GM12872 (cell line): ENCODE data around the gene STK32A.

Experiments
- CTCF ChIP-seq: IDR thresholded peaks from 3 replicates; pipeline ENCODE4 v1.5.1; 2011; ENCODE audit warnings: low read depth, mild to moderate bottlenecking, low read length, moderate library complexity; ENCODE audit not compliant: insufficient read depth

The STK32A gene

GRCh38 chr5:147382776-147383175 lies 147.9 kb downstream of the STK32A start:
- TF ChIP-seq CTCF = no peak

DNA sequence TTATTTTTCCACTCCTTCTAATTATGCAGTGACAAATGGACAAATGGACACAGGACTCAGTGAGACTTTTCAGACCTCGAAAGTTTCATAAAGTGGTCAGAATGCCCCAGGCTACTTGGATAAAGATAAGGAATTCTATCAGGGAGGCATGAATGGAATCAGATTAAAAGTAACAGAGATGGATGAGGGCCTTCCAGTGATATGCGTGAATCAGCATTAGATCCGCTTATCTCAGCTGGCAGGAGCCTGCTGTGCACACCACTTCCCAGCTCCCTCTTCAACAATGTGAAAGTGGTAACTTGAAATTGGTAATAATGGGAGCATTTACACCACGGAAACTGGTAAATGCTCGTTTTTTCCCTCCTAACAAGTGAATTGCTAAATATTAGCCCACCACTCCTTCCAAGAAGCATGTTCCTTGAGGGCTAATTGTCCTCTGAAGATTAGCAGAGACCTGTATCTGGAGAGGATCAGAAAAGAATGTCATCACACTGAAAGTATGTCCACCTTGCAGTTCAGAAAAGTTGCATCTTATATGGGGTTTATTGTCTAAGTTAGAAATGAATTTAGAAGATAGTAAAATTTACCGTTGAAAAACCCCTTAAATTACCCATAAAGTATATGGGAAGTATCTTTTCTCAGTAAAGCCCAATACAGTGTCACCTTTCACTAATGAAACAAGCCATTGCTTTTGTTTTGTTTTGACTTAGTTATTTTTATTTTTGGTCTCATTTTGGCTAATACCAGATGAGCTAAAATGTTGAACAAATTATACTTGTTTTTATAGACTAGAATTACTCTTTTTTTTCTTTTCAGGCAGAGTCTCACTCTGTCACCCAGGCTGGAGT lies 149.7 kb downstream of the STK32A start:
- no peak for TF ChIP-seq CTCF

DNA sequence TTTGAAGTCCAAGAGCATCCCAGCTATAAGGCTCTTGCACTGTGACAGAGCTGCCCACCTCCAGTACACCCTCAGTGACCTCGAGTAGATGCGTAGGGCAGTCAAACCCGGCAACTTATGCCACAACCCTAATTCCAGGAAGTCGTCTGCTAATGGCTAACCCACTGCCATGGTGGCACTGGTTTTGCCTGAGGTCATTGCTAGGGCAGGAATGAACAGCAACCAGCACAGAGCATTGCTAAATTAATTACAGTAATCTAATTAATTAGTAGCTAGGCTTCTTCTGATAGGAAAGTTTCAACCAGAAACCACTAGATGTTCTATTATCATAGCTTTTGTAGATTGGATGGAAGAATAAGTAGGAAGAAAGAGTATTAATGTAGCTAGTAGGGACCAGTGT lies 152.3 kb downstream of the STK32A start:
- no peak for TF ChIP-seq CTCF

DNA sequence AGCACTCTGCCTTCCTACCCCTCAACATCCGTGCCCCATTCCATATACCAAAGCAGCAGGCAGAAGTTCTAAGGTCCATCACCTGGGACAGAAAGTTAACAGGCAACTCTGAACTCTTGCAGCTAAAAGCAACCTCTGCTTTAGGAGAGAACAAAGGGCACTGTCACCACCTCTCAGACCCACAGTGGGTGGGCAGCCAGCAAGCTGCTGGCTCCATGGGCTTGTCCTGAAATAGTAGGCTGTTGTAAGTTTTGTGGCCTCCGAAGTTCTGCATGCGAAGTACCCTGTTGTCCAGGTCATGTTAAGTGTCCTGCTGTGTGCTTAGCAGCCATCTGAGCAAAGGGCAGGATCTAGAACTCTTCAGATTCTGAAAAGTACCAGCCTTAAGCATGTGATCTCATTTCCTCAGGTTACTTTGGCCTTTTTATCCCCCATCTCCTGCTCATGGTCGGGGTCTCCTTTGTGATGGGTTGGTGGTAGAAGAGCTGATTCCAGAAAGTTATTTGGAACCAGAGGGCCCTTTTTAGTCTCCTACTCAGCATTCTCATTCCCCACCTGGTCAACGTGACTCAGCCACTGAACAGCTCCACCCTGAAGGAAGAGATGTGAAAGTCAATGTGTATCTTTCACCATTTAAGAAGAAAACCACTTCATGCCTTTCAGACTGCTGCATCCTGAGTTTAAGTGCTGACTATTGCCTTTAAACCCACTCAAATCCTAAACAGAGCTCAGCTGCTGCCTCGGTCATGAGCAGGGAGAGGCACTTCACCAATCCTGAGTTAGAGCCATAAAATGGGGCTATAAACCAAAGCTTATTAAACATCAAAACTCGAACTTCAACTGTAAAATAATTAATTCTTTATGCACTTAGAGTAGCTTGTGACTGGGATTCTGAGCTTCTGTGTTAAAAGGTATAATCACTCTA lies 153.6 kb downstream of the STK32A start:
- no peak for TF ChIP-seq CTCF

DNA sequence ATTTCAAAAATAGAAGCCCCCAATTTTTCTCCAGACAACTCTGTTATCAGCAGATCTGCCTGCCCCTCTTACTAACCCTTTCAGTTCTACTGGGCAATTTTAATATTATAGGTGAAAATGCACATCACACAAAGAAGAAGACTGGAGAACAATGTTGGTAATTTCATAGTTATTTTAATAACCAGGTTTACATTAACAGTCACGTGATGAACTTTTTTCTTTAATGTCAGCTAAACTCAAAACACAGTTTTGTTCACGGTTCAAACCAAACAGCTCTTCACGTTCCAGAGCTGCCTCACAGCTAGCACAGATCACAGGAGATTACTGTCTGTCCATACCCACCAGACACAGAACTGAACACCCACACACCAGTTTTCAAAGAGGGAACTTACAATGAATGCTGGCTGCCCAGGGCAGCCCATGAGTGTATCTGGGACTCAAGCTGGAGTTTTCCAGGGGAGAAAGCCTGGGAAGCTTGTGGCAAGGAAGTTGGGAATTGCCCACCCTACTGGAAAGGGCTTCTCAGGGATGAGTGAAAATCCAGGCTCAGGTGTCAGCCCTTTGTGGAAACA lies 155.9 kb downstream of the STK32A start:
- TF ChIP-seq CTCF = no peak

DNA sequence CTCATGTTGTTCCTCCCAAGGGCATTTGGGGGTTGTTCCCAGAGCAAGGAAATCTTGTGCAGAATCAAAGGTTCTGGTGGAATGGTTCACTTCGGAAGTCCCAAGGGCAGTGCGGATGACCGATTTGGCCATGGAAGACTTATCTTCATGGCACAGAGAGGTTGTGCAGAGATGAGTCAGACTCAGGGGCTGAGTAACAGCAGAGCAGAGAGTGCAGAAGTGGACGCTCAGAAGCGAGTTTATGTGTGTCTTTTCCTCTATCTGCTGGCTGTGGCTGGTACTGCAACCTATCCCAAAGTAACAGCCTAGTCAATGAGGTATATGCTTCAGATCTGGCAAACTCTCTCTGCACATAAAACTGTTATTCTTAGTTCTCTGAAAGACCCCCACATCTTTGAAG lies 157.0 kb downstream of the STK32A start:
- TF ChIP-seq CTCF = peak; percentile 78

- TF ChIP-seq CTCF = peak; percentile 15; the same call in 1 of the 3 replicates
Observed at GRCh38 chr5:147393874-147394672, 159.2 kb downstream of the STK32A start.
